ENCODE results near the gene SEBOX. TPM values are rescaled to one million over a fixed set of nuclear protein-coding genes. Genes with fewer than 3 reads are reported as not detected.

The SEBOX gene
- total RNA-seq, 1 donor: not detected

- H3K4me2 ChIP-seq (ENCODE audit: insufficient read depth, low read length): no peak overlapping the region
- TF ChIP-seq CTCF (IDR thresholded peaks at IDR 0.05; ENCODE audit: extremely low read depth, low read depth, low read length): no peak
- no peaks in the 10 kb centered on the region for H3K9me3 ChIP-seq (ENCODE audit: low read depth, low read length)
- no peak overlapping the region for H2AFZ ChIP-seq (ENCODE audit: low read length)
- H3K27me3 ChIP-seq (ENCODE audit: insufficient read depth, low read length): no peaks in the 10 kb centered on the region
- H3K79me2 ChIP-seq (ENCODE audit: insufficient read depth, low read length): peaks cover 13% of the 10 kb centered on the region
- H4K20me1 ChIP-seq (ENCODE audit: insufficient read depth, low read length): peaks cover 4% of the 10 kb centered on the region
- peaks cover 78% of the 10 kb centered on the region for H3K36me3 ChIP-seq (ENCODE audit: insufficient read depth, low read length)
- peaks cover 28% of the 10 kb centered on the region for H3K4me1 ChIP-seq (ENCODE audit: insufficient read depth, low read length)
- no peak overlapping the region for H3K4me3 ChIP-seq (ENCODE audit: insufficient read depth, low read length)
- peak; percentile 74 for DNase-seq (ENCODE audit: insufficient read length, low spot score, missing footprints)
- H3K27ac ChIP-seq (ENCODE audit: low read depth, low read length): peak overlapping the region; percentile 82
Measured at GRCh38 chr17:28345419-28346198, 19.4 kb downstream of the SEBOX start.

GRCh38 chr17:28344435-28344901 lies 20.5 kb downstream of the SEBOX start:
- Histone ChIP-seq H3K4me1 (ENCODE audit: insufficient read depth, low read length) (peaks cover 28% of the 10 kb centered on the region), H3K27me3 (ENCODE audit: insufficient read depth, low read length) (no peaks in the 10 kb centered on the region), H3K4me2 (ENCODE audit: insufficient read depth, low read length) (no peak overlapping the region), H3K27ac (ENCODE audit: low read depth, low read length) (no peak overlapping the region), H4K20me1 (ENCODE audit: insufficient read depth, low read length) (peaks cover 11% of the 10 kb centered on the region), H3K9me3 (ENCODE audit: low read depth, low read length) (no peaks in the 10 kb centered on the region), H3K4me3 (ENCODE audit: insufficient read depth, low read length) (no peak overlapping the region), H3K79me2 (ENCODE audit: insufficient read depth, low read length) (peaks cover 23% of the 10 kb centered on the region), H3K36me3 (ENCODE audit: insufficient read depth, low read length) (peaks cover 77% of the 10 kb centered on the region), H2AFZ (ENCODE audit: low read length) (no peak overlapping the region)
- peak; percentile 39 for DNase-seq (ENCODE audit: insufficient read length, low spot score, missing footprints)
- TF ChIP-seq CTCF (IDR thresholded peaks at IDR 0.05; ENCODE audit: extremely low read depth, low read depth, low read length): no peak

- peaks cover 77% of the 10 kb centered on the region for H3K36me3 ChIP-seq (ENCODE audit: insufficient read depth, low read length)
- no peak for TF ChIP-seq CTCF (IDR thresholded peaks at IDR 0.05; ENCODE audit: extremely low read depth, low read depth, low read length)
Measured at GRCh38 chr17:28344011-28344410, 21.0 kb downstream of the SEBOX start.

GRCh38 chr17:28343491-28343932 lies 21.5 kb downstream of the SEBOX start:
- Histone ChIP-seq H3K4me1 (ENCODE audit: insufficient read depth, low read length) (peaks cover 34% of the 10 kb centered on the region), H2AFZ (ENCODE audit: low read length) (no peak overlapping the region), H3K27ac (ENCODE audit: low read depth, low read length) (no peak overlapping the region), H3K27me3 (ENCODE audit: insufficient read depth, low read length) (no peaks in the 10 kb centered on the region), H3K9me3 (ENCODE audit: low read depth, low read length) (no peaks in the 10 kb centered on the region), H3K4me2 (ENCODE audit: insufficient read depth, low read length) (no peak overlapping the region), H3K36me3 (ENCODE audit: insufficient read depth, low read length) (peaks cover 72% of the 10 kb centered on the region), H3K79me2 (ENCODE audit: insufficient read depth, low read length) (peaks cover 31% of the 10 kb centered on the region), H4K20me1 (ENCODE audit: insufficient read depth, low read length) (peaks cover 13% of the 10 kb centered on the region), H3K4me3 (ENCODE audit: insufficient read depth, low read length) (no peak overlapping the region)
- peak; percentile 47 for DNase-seq (ENCODE audit: insufficient read length, low spot score, missing footprints)
- TF ChIP-seq CTCF (IDR thresholded peaks at IDR 0.05; ENCODE audit: extremely low read depth, low read depth, low read length): no peak

More at GRCh38 chr17:28344011-28344410, 21.0 kb downstream of the SEBOX start:
- H3K9me3 ChIP-seq (ENCODE audit: low read depth, low read length): no peaks in the 10 kb centered on the region
- peak; percentile 67 for DNase-seq (ENCODE audit: insufficient read length, low spot score, missing footprints)
- H2AFZ ChIP-seq (ENCODE audit: low read length): no peak overlapping the region
- H4K20me1 ChIP-seq (ENCODE audit: insufficient read depth, low read length): peaks cover 13% of the 10 kb centered on the region
- H3K27ac ChIP-seq (ENCODE audit: low read depth, low read length): no peak overlapping the region
- peaks cover 31% of the 10 kb centered on the region for H3K4me1 ChIP-seq (ENCODE audit: insufficient read depth, low read length)
- H3K4me3 ChIP-seq (ENCODE audit: insufficient read depth, low read length): no peak overlapping the region
- no peak overlapping the region for H3K4me2 ChIP-seq (ENCODE audit: insufficient read depth, low read length)
- H3K79me2 ChIP-seq (ENCODE audit: insufficient read depth, low read length): peaks cover 27% of the 10 kb centered on the region
- no peaks in the 10 kb centered on the region for H3K27me3 ChIP-seq (ENCODE audit: insufficient read depth, low read length)

All from osteoblast (primary cell).